ENCODE measurements around the gene CA7. TPM values are rescaled to one million over a fixed set of nuclear protein-coding genes. Genes with fewer than 3 reads are reported as not detected.

CA7 gene
- total and polyA plus RNA-seq, 2 donors: not detected

GRCh38 chr16:66899945-66900710 lies 55.9 kb downstream of the CA7 start:
- H3K4me3 ChIP-seq (ENCODE audit: low read depth, low read length): no peak overlapping the region
- WGBS: 16% methylated on average over 9 of the region's 9 CpGs
- peak overlapping the region; percentile 91 for H3K27ac ChIP-seq (ENCODE audit: low read depth)
- H3K36me3 ChIP-seq (ENCODE audit: insufficient read depth): no peaks in the 10 kb centered on the region
- peak; percentile 64 for DNase-seq (ENCODE audit: extremely low spot score)
- peaks cover 2% of the 10 kb centered on the region for H3K4me1 ChIP-seq (ENCODE audit: insufficient read depth)

GRCh38 chr16:66900721-66901441 lies 56.7 kb downstream of the CA7 start:
- 28% methylated on average over 7 of the region's 7 CpGs for WGBS
- H3K27ac ChIP-seq (ENCODE audit: low read depth): peak overlapping the region; percentile 69
- H3K36me3 ChIP-seq (ENCODE audit: insufficient read depth): no peaks in the 10 kb centered on the region
- H3K4me3 ChIP-seq (ENCODE audit: low read depth, low read length): no peak overlapping the region
- H3K4me1 ChIP-seq (ENCODE audit: insufficient read depth): peaks cover 2% of the 10 kb centered on the region
- no peak for DNase-seq (ENCODE audit: extremely low spot score)

- no peak for DNase-seq (ENCODE audit: extremely low spot score)
- no peak overlapping the region for H3K27ac ChIP-seq (ENCODE audit: low read depth)
- H3K36me3 ChIP-seq (ENCODE audit: insufficient read depth): no peaks in the 10 kb centered on the region
- WGBS: 90% methylated on average over 10 of the region's 10 CpGs
- peaks cover 2% of the 10 kb centered on the region for H3K4me1 ChIP-seq (ENCODE audit: insufficient read depth)
- H3K4me3 ChIP-seq (ENCODE audit: low read depth, low read length): no peak overlapping the region
Measured at GRCh38 chr16:66901626-66902025, 57.4 kb downstream of the CA7 start.

GRCh38 chr16:66902648-66903543 lies 58.7 kb downstream of the CA7 start:
- no peak for DNase-seq (ENCODE audit: extremely low spot score)
- WGBS: 52% methylated on average over 14 of the region's 14 CpGs
- H3K27ac ChIP-seq (ENCODE audit: low read depth): no peak overlapping the region
- H3K4me3 ChIP-seq (ENCODE audit: low read depth, low read length): no peak overlapping the region
- H3K36me3 ChIP-seq (ENCODE audit: insufficient read depth): no peaks in the 10 kb centered on the region
- H3K4me1 ChIP-seq (ENCODE audit: insufficient read depth): peaks cover 2% of the 10 kb centered on the region

Other genes with a start within 250 kb of the CA7 start
- gene CMTM3, start 239.7 kb upstream of the CA7 start, total RNA-seq: 29.2 TPM
- 33.4 TPM for gene CMTM3, start 239.7 kb upstream of the CA7 start, polyA plus RNA-seq
- gene CMTM4, start 147.7 kb upstream of the CA7 start, total RNA-seq: 17.8 TPM
- gene CMTM4, start 147.7 kb upstream of the CA7 start, polyA plus RNA-seq: 8.9 TPM
- 153 TPM for gene DYNC1LI2, start 92.8 kb upstream of the CA7 start, total RNA-seq
- 74.6 TPM for gene DYNC1LI2, start 92.8 kb upstream of the CA7 start, polyA plus RNA-seq
- not detected for gene TERB1, start 42.8 kb upstream of the CA7 start, total RNA-seq
- gene TERB1, start 42.8 kb upstream of the CA7 start, polyA plus RNA-seq: not detected
- gene NAE1, start 13.4 kb upstream of the CA7 start, total RNA-seq: 74.4 TPM
- gene NAE1, start 13.4 kb upstream of the CA7 start, polyA plus RNA-seq: 36.2 TPM
- gene PDP2, start 36.1 kb downstream of the CA7 start, total RNA-seq: 5.6 TPM
- 5.0 TPM for gene PDP2, start 36.1 kb downstream of the CA7 start, polyA plus RNA-seq
- gene CDH16, start 74.5 kb downstream of the CA7 start, total RNA-seq: not detected
- gene CDH16, start 74.5 kb downstream of the CA7 start, polyA plus RNA-seq: not detected
- gene RRAD, start 81.1 kb downstream of the CA7 start, total RNA-seq: 7.0 TPM
- 26.1 TPM for gene RRAD, start 81.1 kb downstream of the CA7 start, polyA plus RNA-seq
- gene CIAO2B, start 90.0 kb downstream of the CA7 start, total RNA-seq: 52.0 TPM
- 174 TPM for gene CIAO2B, start 90.0 kb downstream of the CA7 start, polyA plus RNA-seq
- gene CES2, start 91.1 kb downstream of the CA7 start, total RNA-seq: 12.9 TPM
- 32.5 TPM for gene CES2, start 91.1 kb downstream of the CA7 start, polyA plus RNA-seq
- not detected for gene CES3, start 116.9 kb downstream of the CA7 start, total RNA-seq
- gene CES3, start 116.9 kb downstream of the CA7 start, polyA plus RNA-seq: 0.19 TPM
- 4.9 TPM for gene CES4A, start 144.2 kb downstream of the CA7 start, total RNA-seq
- gene CES4A, start 144.2 kb downstream of the CA7 start, polyA plus RNA-seq: 4.0 TPM
- gene CBFB, start 184.7 kb downstream of the CA7 start, total RNA-seq: 62.5 TPM
- 19.3 TPM for gene CBFB, start 184.7 kb downstream of the CA7 start, polyA plus RNA-seq